ENCODE measurements around the gene CHCHD10. TPM values are rescaled to one million over a fixed set of nuclear protein-coding genes. Genes with fewer than 3 reads are reported as not detected.

The CHCHD10 gene
- total and polyA plus RNA-seq, 2 of the 13 experiments (the other 11 are each of a cell fraction or from before 2014, with no cell fraction given), result 37.0 to 62.8 TPM

- TF ChIP-seq PATZ1 (CRISPR knock-in tag; IDR thresholded peaks at IDR 0.05) (no peak), MLX (CRISPR knock-in tag; IDR thresholded peaks at IDR 0.05) (no peak), GATA4 (IDR thresholded peaks at IDR 0.05; ENCODE audit: borderline replicate concordance, low read depth) (no peak), SOX6 (IDR thresholded peaks at IDR 0.05) (no peak), SOX6 (CRISPR knock-in tag; IDR thresholded peaks at IDR 0.05) (peak; percentile 26), FOXK2 (IDR thresholded peaks at IDR 0.05) (no peak; the same call in none of the 2 replicates), POLR2AphosphoS5 (IDR thresholded peaks at IDR 0.05; ENCODE audit: low read depth, low read length) (no peak), HOXA5 (CRISPR knock-in tag; IDR thresholded peaks at IDR 0.05) (no peak; the same call in 1 of the 2 replicates), ZNF570 (CRISPR knock-in tag; IDR thresholded peaks at IDR 0.05; ENCODE audit: borderline replicate concordance) (no peak; the same call in 1 of the 2 replicates), ZNF569 (CRISPR knock-in tag; IDR thresholded peaks at IDR 0.05; ENCODE audit: borderline replicate concordance) (no peak), ZSCAN30 (CRISPR knock-in tag; IDR thresholded peaks at IDR 0.05) (no peak), ZEB1 (IDR thresholded peaks at IDR 0.05; ENCODE audit: insufficient replicate concordance, low read depth) (no peak), MXD4 (CRISPR knock-in tag; IDR thresholded peaks at IDR 0.05) (no peak), SOX13 (IDR thresholded peaks at IDR 0.05) (no peak), SOX13 (CRISPR knock-in tag; conservative IDR thresholded peaks at IDR 0.05 in 1 of 2, IDR thresholded peaks at IDR 0.05 in 1 of 2) (no peak), KLF12 (CRISPR knock-in tag; IDR thresholded peaks at IDR 0.05; ENCODE audit: borderline replicate concordance) (no peak), ZNF674 (CRISPR knock-in tag; IDR thresholded peaks at IDR 0.05; ENCODE audit: low read depth) (peak; percentile 78; the same call in 1 of the 2 replicates), IKZF4 (CRISPR knock-in tag; IDR thresholded peaks at IDR 0.05; ENCODE audit: borderline replicate concordance, low read depth, not compliant biosample characterization) (no peak), RAD51 (IDR thresholded peaks at IDR 0.05; ENCODE audit: borderline replicate concordance) (no peak), JUN (CRISPR knock-in tag; IDR thresholded peaks at IDR 0.05) (no peak), ZNF7 (CRISPR knock-in tag; IDR thresholded peaks at IDR 0.05) (no peak), ZNF251 (CRISPR knock-in tag; IDR thresholded peaks at IDR 0.05) (no peak), DNMT1 (CRISPR knock-in tag; IDR thresholded peaks at IDR 0.05) (0 out of 2 replicates have a peak, but pooled peaks have one; percentile 13), HES4 (CRISPR knock-in tag; IDR thresholded peaks at IDR 0.05; ENCODE audit: borderline replicate concordance) (no peak; the same call in 1 of the 2 replicates), MAFF (IDR thresholded peaks at IDR 0.05; ENCODE audit: low read depth, low read length) (no peak)
- TF ChIP-seq, protein P1, sequence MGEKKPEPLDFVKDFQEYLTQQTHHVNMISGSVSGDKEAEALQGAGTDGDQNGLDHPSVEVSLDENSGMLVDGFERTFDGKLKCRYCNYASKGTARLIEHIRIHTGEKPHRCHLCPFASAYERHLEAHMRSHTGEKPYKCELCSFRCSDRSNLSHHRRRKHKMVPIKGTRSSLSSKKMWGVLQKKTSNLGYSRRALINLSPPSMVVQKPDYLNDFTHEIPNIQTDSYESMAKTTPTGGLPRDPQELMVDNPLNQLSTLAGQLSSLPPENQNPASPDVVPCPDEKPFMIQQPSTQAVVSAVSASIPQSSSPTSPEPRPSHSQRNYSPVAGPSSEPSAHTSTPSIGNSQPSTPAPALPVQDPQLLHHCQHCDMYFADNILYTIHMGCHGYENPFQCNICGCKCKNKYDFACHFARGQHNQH (CRISPR knock-in tag; IDR thresholded peaks at IDR 0.05), result 0 out of 2 replicates have a peak, but pooled peaks have one; percentile 24
- TF ChIP-seq, protein P2, sequence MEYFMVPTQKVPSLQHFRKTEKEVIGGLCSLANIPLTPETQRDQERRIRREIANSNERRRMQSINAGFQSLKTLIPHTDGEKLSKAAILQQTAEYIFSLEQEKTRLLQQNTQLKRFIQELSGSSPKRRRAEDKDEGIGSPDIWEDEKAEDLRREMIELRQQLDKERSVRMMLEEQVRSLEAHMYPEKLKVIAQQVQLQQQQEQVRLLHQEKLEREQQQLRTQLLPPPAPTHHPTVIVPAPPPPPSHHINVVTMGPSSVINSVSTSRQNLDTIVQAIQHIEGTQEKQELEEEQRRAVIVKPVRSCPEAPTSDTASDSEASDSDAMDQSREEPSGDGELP (IDR thresholded peaks at IDR 0.05; ENCODE audit: borderline replicate concordance, low read depth), result no peak
Observed at GRCh38 chr22:23786752-23787599, 19.2 kb upstream of the CHCHD10 start, which contains the start of gene SMARCB1 (continued).
